Ovary (tissue), 3 donors: ENCODE data around the gene SLC26A4.

Experiments
- CTCF ChIP-seq, 3 donors: fragments of 450-650 bp in 2 of 3; fragments of 200-600 bp in 1 of 3; IDR thresholded peaks; one replicate each; pipeline versions ENCODE4 v1.5.1 to v1.8.0; 2016 to 2022; ENCODE audit warnings: antibody characterized with exemption in 3 of 3, mild to moderate bottlenecking in 1 of 3
- POLR2A ChIP-seq: fragments of 450-650 bp; IDR thresholded peaks from one replicate; pipeline ENCODE4 v1.6.1; 2017; ENCODE audit warnings: antibody characterized with exemption, mild to moderate bottlenecking, moderate library complexity
- donor health status: DM: no; HTN: no; CAD: no.

- TF ChIP-seq CTCF (IDR thresholded peaks at IDR 0.05): no peak
- no peak for TF ChIP-seq POLR2A
These were observed 82.3 kb downstream of the SLC26A4 start for GRCh38 chr7:107742678-107743566.
